Kidney epithelial cell (primary cell): ENCODE results near the gene LSM4. TPM values are rescaled to one million over a fixed set of nuclear protein-coding genes. Genes with fewer than 3 reads are reported as not detected.

Source experiments
- DNase-seq: peaks from one replicate; pipeline ENCODE4 v3.0.0-alpha.2; 2010; ENCODE audit warnings: low read depth
- H3K27me3 ChIP-seq: 2 replicates; pipeline ENCODE4 v1.6.0; 2011; ENCODE audit warnings: low read length; ENCODE audit not compliant: control insufficient read depth, insufficient read depth
- H3K36me3 ChIP-seq: 2 replicates; pipeline ENCODE4 v1.5.1; 2011; ENCODE audit warnings: low read length; ENCODE audit not compliant: control insufficient read depth, insufficient read depth
- H3K4me3 ChIP-seq: 2 replicates; pipeline ENCODE4 v1.5.1; 2011; ENCODE audit warnings: low read depth, mild to moderate bottlenecking, control low read depth, low read length
- total RNA-seq: library from RNA; depleted of rRNA; stranded (reverse); fragments of >200 nt; gene quantifications from 2 replicates; pipeline ENCODE4 v1.2.3, GENCODE V29; 2015
- TF ChIP-seq, protein P1 (sequence below): IDR thresholded peaks from 2 replicates; pipeline ENCODE4 v1.5.1; 2011; ENCODE audit warnings: mild to moderate bottlenecking, moderate library complexity, low read length, control low read depth, inconsistent platforms; ENCODE audit not compliant: insufficient read depth, poor library complexity, severe bottlenecking

LSM4 gene
- total RNA-seq, 1 donor from 2014 or later: 367 TPM

DNA sequence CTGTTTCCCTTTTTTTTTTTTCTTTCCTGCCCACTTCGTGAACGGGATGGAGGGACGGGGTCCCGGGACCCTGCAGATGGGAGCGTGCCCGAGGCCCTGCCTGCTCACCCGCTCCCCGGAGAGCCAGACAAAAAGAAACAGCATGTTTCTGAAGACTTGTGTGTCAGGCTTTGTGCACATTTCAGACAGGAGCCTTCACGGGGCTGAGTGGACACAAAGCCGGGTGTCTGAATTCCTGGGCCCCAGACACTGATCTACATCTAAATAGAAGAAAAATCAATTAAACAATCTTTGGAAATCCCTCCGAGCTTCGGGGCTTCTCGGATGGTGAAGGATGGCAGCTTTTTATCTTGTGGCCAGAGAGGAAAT, 21.7 kb upstream of the LSM4 start:
- no peak for DNase-seq
- TF ChIP-seq, protein P1, sequence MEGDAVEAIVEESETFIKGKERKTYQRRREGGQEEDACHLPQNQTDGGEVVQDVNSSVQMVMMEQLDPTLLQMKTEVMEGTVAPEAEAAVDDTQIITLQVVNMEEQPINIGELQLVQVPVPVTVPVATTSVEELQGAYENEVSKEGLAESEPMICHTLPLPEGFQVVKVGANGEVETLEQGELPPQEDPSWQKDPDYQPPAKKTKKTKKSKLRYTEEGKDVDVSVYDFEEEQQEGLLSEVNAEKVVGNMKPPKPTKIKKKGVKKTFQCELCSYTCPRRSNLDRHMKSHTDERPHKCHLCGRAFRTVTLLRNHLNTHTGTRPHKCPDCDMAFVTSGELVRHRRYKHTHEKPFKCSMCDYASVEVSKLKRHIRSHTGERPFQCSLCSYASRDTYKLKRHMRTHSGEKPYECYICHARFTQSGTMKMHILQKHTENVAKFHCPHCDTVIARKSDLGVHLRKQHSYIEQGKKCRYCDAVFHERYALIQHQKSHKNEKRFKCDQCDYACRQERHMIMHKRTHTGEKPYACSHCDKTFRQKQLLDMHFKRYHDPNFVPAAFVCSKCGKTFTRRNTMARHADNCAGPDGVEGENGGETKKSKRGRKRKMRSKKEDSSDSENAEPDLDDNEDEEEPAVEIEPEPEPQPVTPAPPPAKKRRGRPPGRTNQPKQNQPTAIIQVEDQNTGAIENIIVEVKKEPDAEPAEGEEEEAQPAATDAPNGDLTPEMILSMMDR: no peak
- no peak overlapping the region for H3K4me3 ChIP-seq
- H3K36me3 ChIP-seq: no peaks in the 10 kb centered on the region
- no peaks in the 10 kb centered on the region for H3K27me3 ChIP-seq

DNA sequence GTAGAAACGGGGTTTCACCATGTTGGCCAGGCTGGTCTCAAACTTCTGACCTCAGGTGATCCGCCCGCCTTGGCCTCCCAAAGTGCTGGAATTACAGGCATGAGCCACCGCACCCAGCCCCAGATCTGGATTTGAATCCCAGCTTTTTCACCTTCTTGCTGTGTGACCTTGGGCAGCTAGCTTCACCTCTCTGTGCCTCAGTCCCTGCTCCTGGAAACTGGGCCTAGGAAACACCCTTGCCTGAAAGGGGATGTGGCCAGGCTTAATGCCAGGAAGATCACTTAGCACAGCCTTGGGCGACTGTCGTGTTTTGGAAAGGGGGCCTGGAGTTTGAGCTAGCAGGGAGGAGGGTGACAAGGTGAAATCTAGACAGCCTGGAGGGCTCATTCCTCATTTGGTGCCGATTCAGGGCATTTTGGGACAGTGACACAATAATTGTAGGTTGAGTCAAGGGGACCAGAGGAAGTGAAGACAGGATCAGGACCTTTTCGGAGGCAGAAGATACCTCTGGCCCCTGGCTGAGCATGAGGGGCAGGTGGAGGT, 19.3 kb upstream of the LSM4 start:
- no peaks in the 10 kb centered on the region for H3K36me3 ChIP-seq
- no peaks in the 10 kb centered on the region for H3K27me3 ChIP-seq
- TF ChIP-seq, protein P1: no peak
- no peak for DNase-seq
- H3K4me3 ChIP-seq: no peak overlapping the region

DNA sequence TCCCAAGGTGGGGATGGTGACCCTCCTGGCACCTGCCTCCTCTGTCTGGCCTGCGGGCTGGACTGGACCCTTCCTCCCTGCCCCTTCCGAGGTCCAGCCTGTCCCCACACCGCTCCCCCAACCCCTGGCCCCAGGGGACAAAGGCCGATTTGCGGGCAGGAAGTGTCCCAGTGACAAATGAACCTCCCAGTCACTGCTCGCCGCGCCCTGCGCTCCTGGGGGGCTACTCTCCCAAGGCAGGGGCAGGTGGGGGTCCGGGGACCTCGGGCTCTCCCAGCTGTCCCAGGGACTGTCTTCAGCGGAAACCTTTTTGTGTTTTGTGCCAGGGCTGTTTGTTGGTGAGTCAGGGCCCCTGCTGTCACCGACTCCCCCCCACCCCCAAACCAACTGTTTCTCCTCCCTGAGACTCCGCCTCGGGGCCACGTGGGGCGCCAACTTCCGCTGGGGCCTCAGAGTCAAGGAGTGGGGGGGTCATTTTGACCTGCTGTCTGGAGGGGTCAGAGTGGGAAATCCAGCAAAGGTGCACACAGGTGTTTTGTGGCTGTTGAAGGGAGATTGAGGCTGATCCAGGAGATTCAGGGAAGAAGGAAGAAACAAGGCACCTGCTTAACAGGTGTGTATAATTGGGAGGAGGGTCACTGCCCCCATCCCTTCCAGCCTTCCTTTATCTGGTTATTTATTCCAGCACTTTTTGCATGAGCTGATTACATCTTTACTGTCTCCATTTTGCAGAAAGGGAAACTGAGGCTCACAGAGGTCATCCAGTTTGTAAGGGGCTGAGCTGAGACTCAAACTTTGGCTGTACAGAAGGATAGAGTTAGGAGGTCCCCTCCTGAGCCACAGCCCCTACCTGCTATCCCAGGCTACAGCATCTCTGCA, 18.4 kb upstream of the LSM4 start:
- peak overlapping the region; percentile 77 for H3K4me3 ChIP-seq
- no peaks in the 10 kb centered on the region for H3K27me3 ChIP-seq
- no peak for DNase-seq
- H3K36me3 ChIP-seq: no peaks in the 10 kb centered on the region
- TF ChIP-seq, protein P1: no peak

DNA sequence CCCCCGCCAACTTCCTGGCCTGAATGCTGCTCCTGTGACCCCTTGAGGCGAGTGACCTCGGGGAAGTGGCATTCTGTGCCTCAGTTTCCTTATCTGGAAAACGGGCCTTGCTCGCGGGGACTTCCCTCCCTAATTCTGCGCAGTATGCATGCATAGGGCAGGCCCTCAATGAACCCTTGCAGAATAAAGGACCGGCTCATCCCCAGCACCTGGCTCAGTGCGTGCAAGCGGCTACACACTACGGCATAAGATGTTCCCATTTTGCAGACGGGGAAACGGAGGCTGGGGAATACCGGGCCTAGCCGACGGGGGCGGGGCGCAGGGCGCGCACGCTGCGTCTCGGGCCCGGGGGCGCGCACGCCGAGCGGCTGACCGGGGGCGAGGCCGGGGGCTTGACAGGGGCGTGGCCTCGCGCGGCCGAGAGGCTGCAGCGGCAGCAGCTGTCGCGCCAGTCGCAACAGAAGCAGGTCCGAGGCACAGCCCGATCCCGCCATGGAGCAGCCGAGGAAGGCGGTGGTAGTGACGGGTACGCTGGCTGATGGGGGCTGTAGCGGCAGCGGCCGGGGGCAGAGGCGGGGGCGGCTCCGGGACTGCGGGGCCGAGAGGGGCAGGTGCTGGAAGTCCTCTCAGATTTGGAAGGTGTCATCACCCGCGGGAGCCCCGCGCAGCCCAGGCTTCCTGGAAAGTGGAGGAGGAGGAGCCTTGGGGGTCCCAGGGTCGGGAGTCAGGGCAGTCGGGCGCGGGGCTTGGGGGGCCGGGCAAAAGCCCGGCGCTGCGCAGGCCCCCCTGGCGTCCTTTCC, 17.5 kb upstream of the LSM4 start, which contains the start of gene PGPEP1:
PGPEP1 (plus strand) TSS at position 409 of the 800 bp plus-strand sequence; CDS start at position 493, 84 bp downstream.
- no peaks in the 10 kb centered on the region for H3K27me3 ChIP-seq
- DNase-seq: no peak

DNA sequence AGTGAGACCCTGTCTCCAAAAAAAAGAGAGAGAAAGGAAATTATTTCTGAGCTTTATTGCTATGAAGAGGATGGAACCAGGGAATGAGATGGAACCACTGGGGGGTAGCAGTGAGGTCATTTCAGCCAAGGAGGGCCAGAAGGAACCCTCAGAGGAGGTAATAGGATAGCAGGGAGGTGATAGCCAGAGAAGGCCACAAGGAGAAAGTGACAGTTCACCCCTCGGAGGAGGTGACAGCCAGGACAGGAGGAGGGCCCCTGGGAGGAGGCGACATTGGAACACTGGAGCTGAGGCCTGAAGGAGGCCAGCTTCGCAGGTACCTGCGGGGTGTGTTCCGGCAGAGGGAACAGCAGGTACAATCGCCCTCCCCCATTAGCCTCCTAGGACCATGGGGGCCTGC, 16.8 kb upstream of the LSM4 start:
- H3K36me3 ChIP-seq: no peaks in the 10 kb centered on the region

More for the DNA sequence above, 17.5 kb upstream of the LSM4 start, which contains the start of gene PGPEP1:
- Histone ChIP-seq H3K4me3 (peak within 1 kb of the TSS; percentile 77), H3K36me3 (no peaks in the 10 kb centered on the region)
- TF ChIP-seq, protein P1: no peak

More for the DNA sequence above, 16.8 kb upstream of the LSM4 start:
- no peak for DNase-seq
- H3K4me3 ChIP-seq: no peak overlapping the region
- TF ChIP-seq, protein P1: peak; percentile 29
- H3K27me3 ChIP-seq: no peaks in the 10 kb centered on the region
